ENCODE data around the gene HERPUD1.
"Not testable (repeated sequence)": the region's sequence is repeated elsewhere in the genome, so short reads cannot be mapped to it uniquely, and the experiment has no call there.

Gene HERPUD1

DNA sequence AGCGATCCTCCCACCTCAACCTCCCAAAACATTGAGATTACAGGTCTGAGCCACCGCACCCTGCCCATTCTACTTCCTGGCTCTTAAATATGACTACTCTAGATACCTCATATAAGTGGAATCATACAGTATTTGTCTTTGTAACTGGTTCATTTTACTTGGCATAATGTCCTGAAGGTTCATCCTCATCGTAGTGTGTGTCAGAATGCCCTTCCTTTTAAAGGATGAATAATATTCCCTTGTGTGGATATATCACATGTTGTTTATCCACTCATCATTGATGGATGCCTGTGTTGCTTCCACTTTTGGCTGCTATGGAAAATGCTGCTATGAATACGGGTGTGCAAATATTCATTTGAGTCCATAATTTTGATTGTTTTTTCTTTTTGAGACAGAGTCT is 24.1 kb downstream of the HERPUD1 start:
- no peak for DNase-seq (ENCODE audit: low read depth, low spot score)

DNA sequence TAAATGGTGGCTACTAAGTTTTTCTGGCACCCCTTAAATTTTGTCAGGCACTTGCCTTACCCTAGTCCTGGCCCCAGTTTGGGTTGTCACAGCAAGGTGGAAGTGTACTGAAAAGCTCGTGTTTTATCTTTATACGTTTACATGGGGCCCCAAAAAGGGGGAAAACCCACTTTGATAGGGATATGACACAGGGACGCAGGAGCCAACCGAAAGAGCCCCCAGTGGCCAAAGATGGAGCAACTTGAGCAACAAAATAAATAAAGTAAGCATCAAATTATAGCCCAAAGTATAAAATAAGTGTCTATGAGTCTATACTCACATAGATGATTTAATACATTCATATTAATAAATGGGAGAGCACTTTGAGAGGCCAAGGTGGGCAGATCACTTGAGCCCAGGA is 24.8 kb downstream of the HERPUD1 start:
- no peak for DNase-seq (ENCODE audit: low read depth, low spot score)

DNA sequence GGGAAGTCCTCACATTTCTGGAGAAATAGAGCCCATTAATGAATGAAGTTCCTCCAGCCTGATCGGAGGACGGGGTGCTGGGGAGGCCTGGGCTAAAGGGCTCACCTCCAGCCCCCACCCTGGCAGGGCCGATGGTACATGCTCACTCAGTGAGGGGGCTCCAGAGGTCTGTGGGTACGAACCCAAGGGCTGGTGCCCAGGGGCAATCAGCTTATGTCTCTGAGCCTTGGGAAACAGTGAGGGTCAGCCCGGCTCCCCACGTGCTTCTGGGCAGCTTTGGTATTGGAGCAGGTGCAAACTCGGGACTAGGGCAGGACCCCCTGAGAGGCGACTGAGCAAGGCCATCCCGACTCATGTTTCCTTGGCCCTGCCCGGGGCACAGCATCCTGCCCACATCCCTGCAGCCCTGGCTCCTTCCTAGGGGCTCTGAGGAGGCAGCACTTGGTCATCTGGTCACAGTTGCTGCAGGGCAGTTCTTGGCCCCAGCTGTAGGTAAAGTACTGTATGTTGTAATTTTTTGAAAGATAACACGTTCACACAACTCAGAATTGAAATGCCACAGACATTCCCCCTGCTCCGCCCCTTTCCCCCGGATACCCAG is 28.8 kb downstream of the HERPUD1 start:
- DNase-seq (ENCODE audit: low read depth, low spot score) = no peak

DNA sequence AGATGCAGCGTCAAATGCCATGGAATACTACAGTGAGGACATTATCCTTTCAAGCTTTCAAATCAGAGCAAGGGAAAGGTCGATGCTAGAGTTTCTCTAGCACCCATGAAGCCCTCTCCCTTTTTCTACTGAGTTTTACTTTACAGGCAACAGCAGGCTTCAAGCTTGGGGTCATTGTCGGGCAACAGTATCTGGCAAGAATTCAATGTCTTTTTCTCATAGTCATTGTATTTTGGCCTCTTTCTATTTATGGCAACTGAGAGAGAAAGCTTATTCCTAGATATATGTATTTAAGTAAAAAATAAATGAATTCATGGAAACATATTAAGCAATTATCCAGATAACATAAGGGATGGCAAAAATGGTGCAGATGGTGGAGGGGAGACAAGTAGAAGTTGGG is 29.4 kb downstream of the HERPUD1 start:
- DNase-seq (ENCODE audit: low read depth, low spot score) = no peak

DNA sequence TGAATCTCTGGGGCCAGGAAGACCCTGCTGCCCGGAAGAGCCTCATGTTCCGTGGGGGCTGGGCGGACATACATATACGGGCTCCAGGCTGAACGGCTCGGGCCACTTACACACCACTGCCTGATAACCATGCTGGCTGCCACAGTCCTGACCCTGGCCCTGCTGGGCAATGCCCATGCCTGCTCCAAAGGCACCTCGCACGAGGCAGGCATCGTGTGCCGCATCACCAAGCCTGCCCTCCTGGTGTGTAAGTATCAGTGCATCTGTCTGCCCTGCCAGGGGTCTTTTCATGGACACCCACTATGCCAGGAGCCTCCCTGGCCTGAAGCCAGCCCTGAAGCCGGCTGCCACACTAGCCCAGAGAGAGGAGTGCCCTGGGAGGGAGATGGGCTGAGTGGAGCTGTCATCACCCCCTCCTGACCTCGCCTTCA is 29.9 kb downstream of the HERPUD1 start, which contains the start of gene CETP:
Gene CETP, plus strand, starts transcription at position 100 of the 431 bp plus-strand sequence. Its CDS starts 30 bp downstream, at position 130.
- no peak for DNase-seq (ENCODE audit: low read depth, low spot score)

DNA sequence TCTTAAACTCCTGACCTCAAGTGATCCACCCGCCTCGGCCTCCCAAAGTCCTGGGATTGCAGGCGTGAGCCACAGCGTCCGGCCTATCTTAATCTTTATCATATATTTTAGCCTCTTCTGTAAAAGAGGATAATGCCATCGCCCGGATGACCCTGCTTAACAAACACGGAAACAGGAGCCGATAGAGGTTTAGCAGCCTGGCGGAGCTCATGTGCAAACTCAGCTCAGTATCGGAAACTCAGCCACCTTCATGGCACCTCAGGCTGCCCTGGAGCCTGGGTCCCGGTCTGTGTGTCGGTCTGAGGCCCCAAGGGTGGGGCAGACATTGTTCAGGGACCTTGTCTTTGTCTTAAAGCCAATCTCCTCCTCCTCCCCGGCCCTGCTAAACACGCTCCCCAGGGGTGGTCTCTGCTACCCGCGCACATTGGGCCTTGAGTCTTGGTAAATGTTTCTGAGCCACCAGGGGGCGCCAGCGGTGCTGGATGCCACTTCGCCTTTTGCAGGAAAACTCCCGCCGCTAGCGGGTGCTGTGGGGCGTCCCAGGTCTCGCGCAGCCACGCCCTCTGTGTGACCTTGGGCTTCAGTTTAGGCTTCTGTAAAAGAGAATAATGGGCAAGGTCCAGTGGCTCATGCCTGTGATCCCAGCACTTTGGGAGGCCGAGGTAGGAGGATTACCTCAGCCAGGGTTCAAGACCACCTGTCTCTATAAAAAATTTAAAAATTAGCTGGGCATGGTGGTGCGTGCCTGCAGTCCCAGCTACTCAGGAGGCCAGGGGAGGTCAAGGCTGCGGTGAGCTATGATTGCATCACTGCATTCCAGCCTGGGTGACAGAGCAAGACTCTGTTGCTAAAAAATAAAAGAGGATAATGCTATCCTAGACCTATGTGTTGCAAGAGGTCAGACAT is 32.6 kb downstream of the HERPUD1 start:
- no peak for DNase-seq (ENCODE audit: low read depth, low spot score)

DNA sequence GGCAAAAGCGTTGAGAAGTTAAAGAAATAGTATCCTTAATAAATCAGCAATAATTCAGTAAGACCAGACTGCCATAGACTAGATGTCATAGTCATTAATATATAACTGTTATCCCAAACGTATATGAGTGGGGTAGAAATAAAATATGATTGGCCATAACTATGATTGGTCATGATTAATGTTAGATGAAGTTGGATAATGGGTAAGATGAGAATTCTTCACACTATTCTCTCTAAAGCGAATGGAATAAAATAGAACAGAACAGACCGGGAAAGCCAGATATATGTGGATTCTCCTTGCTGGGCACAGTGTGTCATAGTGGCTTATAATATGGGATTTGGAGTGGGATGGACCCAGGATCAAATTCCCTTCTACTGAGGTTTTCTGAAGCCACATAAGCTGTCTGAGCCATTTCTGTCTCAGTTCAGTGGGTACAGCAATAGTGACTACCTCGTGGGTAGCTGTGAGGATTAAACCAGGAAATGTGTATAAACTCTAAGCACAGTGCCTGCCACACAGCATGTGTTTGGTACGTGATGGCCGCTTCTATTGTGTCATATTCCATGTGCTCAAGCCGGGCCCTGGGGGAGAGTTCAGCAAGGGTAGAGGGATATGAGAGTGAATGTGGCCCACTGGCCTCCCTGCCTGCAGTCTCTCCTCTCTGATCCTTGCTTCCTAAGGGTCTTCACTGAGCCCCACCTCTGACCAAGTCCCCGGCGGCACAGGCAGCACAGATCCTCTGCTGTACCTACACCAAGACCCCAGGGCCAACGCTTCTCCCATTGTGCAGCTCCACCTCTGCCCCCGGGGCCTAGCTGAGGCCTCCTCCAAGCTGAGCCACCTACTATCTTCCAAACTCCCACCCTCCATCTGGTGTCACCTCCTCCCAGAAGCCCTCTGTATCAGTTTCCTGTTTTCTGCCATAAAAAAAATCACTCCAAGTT is 33.5 kb downstream of the HERPUD1 start:
- no peak for DNase-seq (ENCODE audit: low read depth, low spot score)

DNA sequence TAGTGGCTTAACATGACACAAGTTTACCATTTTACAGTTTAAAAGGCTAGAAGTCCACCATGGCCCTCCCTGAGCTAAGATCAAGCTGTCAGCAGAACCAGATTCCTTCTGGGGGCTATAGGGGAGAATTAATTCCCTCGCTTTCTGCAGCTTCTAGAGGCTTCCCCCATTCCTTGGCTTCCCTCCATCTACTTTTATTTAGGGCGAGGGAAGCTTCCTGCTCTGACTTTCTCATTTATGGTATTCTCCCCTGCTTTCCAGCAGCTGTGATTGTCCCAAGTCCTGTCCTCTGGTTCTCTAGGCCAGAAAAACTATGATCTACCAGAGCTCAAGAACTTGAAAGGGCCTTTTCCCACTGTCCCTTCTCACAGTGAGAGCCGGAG is 34.1 kb downstream of the HERPUD1 start:
- no peak for DNase-seq (ENCODE audit: low read depth, low spot score)

DNA sequence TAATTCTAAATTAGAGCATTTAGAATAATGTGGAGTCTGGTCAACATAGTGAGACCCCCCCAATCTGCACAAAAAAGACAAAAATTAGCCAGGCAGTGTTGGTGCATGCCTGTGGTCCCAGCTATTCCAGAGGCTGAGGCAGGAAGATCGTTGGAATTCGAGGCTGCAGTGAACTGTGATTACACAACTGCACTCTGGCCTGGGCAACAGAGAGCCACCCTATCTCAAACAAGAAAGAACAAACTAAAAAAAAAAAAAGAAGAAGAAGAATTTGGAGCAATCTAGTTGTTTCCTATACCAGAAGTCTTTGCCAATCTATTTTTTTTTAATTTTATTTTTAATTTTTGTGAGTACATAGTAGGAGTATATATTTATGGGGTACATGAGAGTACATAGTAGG is 35.8 kb downstream of the HERPUD1 start:
- DNase-seq (ENCODE audit: low read depth, low spot score) = no peak

DNA sequence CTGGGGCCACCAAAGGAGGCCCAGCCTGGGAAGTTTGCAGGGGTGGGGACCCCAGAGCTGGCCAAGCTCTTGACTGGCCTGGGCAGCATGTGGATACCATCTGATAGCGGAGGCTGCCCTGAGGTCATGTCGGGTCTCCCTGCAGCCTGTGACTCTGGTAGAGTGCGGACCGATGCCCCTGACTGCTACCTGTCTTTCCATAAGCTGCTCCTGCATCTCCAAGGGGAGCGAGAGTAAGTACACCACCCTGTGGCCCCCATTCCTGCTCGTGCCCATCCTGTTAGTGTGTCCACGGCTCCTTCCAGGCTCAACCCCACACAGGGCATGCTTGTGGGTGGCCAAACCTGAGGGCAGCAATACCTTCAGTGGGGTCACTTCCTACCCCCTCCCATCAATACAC is 37.8 kb downstream of the HERPUD1 start:
- DNase-seq (ENCODE audit: low read depth, low spot score) = no peak

DNA sequence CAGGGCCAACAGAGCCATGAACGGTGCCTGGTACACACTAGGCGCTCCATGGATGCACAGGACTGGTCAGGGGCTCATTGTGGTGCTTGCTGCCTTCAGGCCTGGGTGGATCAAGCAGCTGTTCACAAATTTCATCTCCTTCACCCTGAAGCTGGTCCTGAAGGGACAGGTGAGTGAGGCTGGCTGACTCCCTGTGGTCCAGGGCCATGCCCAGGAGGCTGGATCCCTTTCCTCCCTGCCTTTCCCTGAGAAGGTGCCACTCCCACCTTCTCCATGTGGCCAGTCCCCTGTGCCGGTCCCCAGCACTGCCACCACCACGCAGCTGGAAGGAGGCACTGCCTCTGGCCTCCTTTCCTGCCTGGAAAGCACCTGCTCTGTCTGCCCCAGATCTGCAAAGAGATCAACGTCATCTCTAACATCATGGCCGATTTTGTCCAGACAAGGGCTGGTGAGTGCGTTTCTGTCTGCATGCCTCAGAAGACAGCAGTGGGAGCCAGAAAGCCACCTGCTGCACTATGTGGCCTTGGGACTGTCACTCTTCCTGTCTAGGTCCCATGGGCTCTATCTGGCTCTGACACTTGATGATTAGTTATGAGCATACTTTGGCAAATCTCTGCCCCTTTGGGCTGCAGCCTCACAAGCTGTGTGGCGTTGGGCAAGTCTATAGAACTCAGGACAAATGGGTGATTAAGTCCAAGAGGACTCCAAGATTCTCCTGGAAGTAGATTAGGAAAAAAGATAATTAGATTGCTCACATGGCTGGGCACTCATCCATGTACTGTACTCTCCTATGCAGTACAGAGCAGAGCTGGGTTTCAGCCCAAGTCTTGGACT is 39.2 kb downstream of the HERPUD1 start:
- DNase-seq (ENCODE audit: low read depth, low spot score) = no peak

DNA sequence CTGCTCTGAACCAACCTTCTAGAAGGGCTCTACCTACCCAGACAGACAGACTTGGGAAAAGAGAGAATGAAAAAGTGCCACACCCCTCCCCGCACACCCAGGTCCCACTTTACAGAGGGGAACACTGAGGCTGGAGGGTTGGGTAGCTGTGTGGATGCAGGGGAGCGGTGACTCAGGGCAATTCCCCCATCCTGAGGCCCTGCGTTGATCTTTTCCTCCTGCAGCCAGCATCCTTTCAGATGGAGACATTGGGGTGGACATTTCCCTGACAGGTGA is 39.8 kb downstream of the HERPUD1 start:
- no peak for DNase-seq (ENCODE audit: low read depth, low spot score)

DNA sequence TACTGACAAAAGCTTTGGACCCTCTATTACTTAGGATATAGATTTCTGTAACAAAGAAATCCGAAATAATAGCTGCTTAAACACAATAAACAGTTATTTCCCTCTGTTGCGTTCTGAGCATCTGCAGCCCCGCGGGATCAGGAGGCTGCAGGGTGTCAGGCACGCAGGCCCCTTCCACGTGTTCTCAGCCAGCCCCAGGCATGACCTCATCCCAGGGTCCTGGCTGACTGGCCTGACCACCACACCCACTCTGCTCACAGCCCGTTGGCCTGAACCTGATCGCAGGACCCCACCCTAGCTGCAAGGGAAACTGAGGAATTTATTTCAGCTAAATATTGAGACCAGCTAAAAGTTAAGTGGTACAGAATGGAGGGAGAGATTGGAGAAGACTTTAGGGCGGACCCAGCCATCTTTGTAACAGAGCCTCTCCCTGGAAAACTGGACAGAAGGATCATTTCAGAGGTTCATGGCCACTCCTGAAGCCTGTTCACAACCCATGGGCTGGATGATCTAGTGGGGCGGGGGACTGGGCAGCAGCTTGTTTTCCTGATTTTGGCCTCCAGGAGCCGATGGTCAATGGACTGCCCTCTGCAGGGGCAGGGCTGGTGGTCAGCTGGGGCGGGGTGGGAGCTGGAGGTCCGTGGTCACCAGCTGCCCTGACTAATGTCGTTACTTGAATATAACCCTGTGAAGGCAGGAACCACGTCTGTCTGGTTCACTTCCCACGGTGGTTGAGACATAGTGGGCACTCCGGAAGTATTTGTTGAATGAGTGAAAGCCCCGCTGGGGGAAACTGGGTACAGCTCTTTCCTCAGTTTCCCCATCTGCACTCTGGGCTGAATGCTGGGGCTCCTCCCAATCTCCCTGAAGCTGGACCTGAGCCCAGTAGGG is 40.7 kb downstream of the HERPUD1 start:
- no peak for DNase-seq (ENCODE audit: low read depth, low spot score)

DNA sequence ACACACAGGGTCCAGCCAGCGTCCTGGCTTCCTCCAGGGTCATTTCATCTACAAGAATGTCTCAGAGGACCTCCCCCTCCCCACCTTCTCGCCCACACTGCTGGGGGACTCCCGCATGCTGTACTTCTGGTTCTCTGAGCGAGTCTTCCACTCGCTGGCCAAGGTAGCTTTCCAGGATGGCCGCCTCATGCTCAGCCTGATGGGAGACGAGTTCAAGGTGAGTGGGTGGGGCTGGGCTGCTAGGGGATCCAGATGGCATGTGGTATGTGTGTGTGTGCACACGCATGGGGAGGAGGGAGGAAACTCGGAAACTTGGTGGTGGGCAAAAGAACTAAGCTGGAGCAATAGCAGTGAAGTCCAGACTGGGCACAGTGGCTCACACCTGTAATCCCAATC is 41.4 kb downstream of the HERPUD1 start:
- no peak for DNase-seq (ENCODE audit: low read depth, low spot score)

DNA sequence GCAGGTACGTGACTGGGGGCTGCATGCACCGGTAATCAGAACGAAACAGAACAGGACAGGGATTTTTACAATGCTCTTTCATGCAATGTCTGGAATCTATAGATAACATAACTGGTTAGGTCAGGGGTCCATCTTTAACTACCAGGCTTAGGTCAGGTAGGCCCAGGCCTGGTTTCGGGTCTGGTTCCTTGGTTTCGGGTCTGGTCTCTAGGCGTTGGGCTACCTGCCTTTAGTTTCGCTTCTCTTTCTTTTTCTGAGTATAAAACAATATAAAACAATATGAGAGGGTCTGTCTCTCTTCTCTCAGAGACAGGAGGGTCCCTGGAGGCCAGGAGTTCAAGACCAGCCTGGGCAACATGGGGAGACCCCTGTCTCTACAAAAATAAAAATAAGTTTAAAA is 42.0 kb downstream of the HERPUD1 start:
- not testable (repeated sequence) for DNase-seq (ENCODE audit: low read depth, low spot score)

DNA sequence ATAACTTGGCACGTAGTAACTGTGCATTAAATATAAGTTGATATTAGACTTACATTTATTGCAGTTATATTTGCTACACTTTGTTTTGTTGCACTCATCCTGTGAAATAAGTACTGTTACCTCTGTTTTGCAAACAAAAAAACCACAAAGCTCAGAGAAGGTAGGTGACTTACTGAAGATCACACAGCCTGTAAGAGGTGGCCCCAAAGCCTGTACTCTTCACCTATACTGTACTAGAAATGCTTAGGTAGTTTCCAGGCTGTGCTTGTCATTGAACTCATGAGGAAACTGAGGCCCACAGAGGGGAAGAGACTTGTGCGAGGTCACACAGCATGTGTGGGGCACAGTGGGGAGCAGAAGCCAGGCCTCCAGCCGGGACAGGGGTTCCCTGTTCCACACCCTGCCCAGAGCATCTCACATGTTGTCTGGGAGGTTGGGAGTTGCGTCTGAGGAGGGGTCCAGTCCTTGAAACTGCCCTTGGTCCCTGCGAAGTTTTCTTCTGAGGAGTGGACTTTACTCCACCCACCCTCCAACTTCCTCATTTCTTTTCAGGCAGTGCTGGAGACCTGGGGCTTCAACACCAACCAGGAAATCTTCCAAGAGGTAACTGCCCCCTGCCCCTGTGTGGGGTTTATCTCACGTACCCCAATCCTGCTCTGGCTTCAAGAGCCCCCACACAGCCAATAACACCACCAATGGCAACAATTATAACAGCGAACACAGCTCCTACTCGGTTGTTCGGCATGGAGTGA is 42.8 kb downstream of the HERPUD1 start:
- no peak for DNase-seq (ENCODE audit: low read depth, low spot score)

DNA sequence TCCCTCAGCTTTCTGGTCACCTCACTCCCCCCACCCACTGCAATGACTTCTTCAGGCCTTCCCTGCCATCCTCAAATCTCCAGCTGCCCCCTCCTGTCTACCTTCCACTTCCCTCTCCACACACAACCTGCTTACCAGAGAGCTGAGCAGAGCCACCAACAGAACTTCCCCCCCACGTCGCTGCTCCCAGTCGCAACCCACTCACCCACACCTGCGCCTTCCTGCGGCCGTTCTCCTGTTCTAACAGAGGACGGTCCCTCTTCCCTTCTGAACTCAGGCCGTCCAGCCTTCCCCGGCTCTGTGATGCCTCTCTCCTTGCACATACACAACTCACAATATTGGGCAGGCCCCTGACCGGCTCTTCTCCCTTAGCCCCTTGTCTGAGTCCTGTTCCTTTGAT is 43.8 kb downstream of the HERPUD1 start:
- no peak for DNase-seq (ENCODE audit: low read depth, low spot score)

DNA sequence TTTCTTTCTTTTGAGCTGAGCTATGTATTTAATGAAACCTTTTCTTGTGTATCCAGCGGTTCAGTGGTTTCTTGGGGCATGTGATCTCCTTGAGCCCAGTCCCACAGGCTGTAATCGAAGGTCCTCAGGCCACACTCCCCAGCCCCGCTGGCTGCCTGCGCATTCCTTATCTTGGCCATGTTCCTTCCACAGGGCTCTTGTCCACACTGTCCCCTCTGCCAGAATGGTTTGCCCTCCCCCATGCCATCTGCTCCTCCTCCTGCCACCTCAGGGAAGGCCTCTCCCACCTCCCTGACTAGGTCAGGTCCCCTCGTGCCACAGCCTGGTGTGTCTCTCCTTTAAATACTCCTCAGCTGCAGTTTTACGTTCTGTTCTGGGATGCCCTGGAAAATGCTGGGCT is 45.3 kb downstream of the HERPUD1 start:
- DNase-seq (ENCODE audit: low read depth, low spot score) = no peak

DNA sequence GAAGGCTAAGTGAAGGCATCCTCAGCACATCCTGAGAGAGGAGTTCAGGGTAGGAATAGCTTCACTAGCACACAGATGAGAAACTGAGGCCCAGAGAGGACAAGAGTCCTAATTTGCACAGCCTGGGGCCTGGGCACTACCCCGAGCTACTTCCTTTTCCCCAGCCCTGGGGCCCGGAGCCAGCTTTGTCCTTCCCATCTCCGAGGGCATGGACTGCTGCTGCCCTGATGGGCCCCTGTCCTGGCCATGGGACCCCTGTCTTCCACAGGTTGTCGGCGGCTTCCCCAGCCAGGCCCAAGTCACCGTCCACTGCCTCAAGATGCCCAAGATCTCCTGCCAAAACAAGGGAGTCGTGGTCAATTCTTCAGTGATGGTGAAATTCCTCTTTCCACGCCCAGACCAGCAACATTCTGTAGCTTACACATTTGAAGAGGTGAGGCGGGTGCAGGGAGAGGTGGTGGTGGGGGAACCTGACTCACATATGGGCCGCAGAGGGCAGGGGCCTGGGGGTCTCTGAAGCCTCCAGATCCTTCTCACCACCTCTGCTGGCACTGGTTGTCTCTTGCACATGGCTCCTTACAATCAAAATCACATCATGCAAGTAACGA is 46.0 kb downstream of the HERPUD1 start:
- no peak for DNase-seq (ENCODE audit: low read depth, low spot score)
